NCI-H2029 (cell line): Measurements from ENCODE around the gene IER5L.

ENCODE experiments used
- DNase-seq: peaks from one replicate; lab custom pipeline; 2025; lab: John Stamatoyannopoulos, UW

The IER5L gene

DNA sequence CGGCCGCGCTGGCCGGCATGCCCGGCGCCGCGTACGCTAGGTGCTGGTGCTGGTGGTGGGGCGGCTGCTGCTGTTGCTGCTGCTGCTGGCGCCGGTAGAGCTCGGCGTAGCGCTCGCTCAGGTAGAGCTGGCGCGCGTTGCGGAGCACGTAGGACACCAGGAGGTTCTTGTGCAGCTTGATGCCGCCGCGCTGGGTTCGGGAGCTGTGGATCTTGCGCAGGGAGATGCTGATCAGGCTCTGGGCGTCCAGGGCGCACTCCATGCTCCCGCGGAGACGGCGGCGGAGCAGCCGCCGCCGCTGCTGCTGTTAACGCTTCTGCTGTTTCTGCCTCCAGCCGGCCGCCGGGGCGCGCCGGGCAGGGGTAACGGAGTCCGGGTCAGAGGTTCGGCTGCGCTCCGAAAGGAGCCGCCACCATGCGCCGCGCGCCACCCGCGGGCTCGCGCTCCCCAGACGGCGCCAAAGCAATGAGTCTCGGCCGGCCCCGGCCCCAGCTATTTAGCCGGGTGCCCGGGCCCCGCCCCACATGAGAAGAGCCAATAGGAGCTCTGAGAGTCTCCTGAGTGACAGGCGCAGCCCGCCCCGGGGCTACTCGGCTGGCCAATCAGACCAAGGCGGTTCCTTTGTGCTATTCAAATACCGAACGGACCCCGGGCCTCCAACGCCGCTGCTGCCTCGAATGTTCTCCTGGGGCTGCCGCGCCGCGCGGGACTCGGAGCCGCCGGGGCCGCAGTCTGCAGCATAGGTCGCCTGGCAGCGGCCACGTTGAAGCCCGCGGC is at the start of gene IER5L:
Gene IER5L, minus strand, starts transcription at position 471 of the 777 bp plus-strand sequence. Its CDS starts 209 bp downstream, at position 262.
- peak; percentile 90 for DNase-seq

DNA sequence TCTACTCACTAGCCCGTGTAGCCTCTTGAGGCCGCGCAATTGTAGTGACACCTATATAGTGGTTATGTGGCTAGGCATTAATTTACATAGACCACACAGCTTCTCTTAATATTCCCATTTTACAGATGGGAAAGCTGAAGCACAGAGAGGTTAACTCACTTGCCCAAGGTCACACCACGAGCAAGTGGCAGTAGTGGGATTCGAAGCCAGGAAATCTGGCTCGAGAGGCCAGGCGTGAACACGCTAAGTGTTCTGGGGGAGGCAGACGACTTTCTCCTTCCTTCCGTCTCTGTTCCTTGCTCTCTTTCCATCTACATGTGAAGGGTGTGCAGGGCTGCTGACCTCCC is 49.8 kb upstream of the IER5L start:
- DNase-seq, result no peak

DNA sequence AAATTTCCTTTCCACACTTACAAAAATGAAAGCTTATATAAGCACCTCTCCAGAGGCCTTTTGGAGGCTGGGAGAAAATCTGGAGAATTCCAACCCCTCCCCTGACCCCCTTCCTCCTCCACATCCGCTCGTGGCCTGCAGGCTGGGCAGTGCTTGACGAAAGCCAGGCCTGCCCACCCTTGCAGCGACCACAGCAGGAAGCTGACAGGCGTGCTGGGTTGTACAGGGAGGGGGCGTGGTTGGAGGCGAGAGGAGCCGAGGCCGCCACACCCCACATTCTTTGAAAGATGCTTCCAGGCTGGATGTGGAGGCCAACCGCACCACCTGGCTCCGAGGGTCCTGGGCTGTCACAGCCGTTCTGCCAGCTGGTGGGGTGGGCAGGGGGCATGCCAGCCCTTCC is 47.8 kb upstream of the IER5L start:
- no peak for DNase-seq

DNA sequence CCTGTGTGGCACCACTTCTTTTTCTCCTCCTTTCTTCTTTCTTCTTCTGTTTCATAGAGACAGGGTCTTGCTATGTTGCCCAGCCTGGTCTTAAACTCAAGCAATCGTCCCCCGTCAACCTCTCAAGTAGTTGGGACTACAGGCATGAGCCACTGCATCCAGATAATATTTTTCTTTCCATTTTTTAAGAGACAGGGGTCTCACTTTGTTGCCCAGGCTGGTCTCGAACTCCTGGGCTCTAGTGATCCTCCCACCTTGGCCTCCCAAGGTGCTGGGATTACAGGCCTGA is 47.4 kb upstream of the IER5L start:
- no peak for DNase-seq

DNA sequence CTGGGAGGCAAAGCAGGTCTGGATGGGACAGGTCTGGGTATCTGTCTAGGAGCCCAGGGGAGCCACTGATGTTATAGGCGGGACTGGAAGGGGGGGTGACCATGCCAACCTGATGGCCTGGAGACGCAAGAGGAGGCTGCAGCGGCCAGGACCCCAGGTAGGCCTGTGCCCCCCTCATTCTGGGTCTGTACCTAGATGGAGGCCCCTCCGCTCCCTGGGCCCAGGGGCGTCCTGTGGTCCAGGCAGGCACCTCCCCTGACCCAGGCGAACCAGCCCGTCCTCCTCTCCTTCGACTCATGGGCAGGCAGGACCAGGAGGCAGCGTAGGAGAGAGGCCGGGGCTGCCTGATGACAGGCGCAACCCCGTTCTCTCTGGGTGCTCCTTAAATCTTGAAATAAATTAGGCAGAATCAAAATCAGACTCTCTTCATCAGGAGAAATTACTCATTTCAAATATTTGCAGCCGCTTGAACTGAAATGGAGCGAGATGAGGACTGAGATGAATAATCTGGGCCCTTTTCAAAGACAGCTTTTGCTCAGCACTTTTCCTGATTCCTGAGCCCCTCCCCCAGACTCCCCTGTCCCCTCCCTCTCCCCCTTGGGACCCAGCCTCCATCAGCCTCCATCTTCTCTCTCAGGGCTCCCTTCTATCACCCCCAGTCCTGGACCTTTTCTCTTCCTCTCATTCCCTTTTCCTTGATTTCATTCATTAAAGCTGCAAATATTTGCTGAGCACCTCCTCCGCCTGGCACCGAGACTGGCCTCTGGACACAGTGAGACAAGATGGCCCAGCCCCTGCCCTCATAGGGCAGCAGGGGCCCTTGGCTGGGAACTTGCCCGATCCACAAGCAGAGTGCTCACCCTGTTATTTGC is 46.8 kb upstream of the IER5L start:
- no peak for DNase-seq

DNA sequence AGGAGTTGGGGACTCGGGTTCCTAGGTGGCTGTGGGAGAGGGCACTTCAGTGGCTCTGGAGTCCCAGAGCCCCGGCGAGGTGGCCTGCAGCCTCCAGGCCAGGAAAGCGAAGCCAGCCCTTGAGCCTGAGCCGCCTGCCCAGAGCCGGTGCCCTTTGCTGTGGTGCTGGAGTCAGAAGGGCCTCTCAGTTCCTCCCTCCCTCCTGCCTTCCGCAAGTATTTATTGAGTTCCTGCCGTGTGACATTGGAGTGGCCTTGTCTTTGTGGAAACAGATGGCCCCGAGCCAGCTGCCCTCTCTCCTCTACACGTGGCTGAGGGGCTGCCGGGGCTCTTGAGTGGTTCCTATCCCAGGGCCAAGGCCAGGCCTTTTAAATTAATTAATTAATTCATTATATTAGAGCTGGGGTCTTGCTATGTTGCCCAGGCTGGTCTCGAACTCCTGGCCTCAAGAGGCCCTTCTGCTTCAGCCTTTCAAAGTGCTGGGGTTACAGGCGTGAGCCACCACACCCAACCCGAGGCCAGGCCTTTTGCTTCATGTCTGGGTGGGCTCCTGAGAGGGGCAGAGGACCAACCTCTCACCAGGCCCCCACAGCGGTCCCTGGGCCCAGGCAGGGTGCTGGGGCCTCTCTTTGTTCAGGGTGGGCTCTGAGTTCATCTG is 45.6 kb upstream of the IER5L start:
- no peak for DNase-seq

DNA sequence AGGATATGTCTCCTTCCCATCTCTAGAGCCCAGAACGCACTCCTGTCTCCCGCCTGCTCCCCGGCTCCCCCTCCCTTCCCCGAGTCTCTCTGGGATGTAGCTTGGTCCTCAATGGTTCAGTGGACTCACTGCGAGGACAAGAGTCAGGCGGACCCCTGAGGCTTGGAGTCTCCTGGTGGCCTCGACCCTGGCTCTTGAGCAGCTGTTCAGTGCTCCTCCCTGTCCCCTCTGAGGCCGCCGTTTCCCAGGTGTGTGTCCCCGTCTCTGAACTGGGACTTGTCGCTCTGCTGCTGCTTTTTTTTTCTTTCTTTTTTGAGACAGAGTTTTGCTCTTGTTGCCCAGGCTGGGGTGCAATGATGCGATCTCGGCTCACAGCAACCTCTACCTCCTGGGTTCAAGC is 44.8 kb upstream of the IER5L start:
- DNase-seq, result no peak

DNA sequence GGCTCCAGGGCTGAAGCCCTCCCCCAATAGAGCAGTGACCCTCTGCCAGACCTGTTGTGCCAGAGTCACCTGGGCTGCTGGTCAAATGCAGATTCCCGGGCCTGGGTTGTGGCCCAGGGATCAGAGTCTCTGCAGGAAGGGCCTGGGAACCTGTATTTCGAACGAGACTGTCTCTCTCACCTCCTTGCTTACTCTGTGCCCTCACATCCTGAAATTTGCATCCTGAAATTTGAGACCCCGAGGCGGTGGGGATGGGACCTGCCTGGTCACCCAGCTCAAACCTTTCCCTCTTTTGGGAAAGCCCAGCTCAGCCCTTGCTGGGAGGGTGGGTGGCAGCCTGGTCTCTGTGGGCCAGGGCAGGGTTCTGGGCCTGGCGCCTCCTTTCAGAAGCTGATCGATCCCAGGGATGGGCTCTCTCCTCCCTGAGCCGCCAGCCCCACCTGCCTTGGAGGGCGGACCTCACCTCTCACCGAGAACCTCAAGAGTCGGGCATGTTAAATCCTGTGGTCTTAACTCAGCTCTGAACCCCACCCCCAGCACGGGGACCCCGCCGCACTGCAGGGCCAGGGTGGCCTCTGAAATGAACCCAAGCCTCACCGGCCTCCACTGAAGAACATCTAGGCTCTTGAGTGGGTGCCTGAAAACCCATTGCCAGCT is 44.0 kb upstream of the IER5L start:
- DNase-seq, result no peak

DNA sequence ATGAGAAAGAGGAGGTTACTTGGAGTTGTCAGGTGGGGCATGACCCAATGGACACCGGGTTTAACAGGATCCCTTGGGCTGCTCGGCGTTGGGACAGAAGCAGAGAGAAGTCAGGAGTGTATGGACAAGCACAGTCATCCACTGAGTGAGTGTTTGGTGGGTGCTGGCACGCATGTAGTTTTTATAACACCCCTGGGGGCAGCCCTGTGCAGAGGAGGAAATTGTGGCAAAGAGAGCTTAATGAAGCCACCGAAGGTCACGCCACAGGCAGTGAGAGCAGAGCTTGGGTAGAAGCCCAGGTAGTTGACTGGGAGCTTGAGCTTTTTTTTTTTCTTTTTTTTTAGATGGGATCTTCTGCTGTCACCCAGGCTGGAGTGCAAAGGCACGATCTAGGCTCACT is 43.2 kb upstream of the IER5L start:
- no peak for DNase-seq

DNA sequence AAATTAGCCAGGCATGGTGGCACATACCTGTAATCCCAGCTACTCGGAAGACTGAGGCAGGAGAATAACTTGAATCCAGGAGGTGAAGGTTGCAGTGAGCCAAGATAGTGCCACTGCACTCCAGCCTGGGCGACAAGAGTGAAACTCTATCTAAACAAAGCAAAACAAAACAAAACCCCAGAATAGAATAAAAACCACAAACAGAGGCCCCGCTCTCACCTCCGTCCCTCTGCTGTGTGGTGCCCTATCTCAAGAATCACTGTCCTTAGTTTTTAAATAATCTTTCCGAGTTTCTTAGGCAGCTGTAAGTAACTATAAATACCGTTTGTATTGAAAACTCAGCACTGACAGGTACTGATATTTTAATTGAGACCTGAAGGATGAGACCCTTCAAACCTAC is 42.7 kb upstream of the IER5L start:
- no peak for DNase-seq

DNA sequence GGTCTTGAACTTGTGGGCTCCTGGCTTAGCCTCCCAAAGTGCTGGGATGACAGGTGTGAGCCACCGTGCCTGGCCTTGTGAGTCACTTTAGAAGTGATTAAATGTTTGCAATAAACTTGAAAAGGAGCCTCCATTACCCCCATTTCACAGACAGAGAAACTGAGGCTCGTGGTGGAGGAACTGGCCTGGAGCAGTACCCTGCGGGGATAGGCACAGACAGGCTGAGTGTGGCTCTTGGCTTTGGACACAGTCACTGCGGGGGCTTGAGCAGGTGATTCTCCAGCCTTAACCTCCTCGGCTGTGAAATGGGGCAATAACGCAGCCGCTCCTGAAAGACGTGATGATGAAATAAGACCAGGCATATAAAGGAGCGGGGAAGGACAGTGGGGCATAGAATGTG is 40.9 kb upstream of the IER5L start:
- no peak for DNase-seq

DNA sequence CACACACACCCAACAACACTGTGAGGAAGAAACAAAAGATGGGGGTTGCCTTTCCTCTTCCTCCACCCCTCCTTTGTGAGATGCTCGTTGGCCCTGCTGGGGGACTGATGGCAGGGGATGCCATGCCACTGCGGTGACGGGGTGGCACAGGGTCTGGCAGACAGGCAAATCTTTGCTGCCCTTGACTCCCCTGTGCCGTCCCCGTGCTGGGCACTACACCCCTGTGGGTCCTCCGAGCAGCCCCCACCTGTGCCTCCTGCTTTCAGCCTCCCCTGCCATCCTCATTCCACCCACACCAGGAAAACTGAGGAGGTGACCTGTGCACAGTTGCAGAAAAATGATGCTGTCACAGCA is 40.2 kb upstream of the IER5L start:
- DNase-seq, result no peak

DNA sequence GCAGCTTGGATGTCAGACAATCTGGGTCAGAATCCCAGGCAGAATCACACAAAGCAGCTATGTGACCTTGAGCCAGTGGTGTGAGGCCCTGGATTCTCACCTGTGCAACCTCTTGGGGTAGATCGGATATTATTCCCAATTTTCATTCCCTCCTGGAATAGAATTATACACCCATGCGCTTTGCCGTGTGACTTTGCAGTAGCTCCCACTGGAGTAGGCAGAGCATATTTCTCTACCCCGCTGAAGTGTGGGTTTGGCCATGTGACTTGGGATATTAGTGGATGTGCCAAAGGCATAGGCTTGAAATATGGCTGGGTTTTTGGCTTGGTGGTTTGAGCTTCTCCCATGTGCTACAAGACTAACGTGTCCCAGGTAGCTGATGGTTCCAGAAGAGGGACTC is 35.5 kb upstream of the IER5L start:
- no peak for DNase-seq

DNA sequence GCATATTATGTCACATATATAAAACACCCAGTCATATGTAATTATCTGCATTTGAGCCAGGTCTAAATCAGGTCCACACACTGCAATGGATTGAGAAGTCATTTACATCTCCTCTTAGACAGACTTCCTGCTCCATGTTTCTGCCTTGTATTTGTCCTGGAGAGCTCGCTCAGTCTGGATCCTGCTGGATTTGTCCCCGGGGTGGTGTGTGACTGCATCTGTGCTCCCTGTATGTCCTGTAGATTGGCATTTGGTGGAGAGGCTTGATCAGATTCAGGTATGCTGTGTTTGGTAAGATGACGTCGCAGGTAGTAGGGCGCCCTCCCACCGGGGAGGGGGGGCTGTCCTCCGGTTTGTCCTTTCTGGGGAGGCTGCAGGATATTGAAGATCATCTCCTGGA is 33.6 kb upstream of the IER5L start:
- peak; percentile 50 for DNase-seq

DNA sequence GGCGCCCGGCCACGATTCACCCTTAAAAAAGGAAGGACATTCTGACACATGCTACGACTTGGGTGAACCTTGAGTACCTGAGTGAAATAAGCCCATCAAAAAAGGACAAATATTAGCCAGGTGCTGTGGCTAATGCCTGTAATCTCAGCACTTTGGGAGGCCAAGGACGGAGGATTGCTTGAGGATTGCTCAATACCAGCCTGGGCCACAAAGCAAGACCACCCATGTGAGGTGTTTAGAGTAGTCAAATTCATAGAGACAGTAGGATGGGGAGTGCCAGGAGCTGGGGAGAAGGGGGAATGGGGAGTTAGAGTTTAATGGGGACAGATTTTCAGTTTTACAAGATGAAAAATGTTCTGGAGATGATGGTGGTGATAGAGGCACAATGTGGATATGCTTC is 32.1 kb upstream of the IER5L start:
- no peak for DNase-seq

DNA sequence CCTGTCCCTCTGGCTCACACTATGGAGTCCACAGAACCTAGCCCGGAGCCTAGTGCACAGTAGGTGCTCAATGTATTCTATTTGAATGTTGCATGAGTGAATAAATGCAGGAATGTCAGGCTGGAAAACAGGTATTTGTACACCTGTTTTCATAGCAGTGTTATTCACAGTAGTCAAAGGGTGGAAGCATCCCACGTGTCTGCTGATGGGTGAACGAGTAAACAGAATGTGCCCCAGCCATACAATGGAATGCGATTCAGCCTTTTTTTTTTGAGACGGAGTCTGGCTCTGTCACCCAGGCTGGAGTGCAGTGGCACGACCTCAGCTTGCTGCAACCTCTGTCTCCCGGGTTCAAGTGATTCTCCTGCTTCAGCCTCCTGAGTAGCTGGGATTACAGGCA is 31.5 kb upstream of the IER5L start:
- DNase-seq, result no peak

DNA sequence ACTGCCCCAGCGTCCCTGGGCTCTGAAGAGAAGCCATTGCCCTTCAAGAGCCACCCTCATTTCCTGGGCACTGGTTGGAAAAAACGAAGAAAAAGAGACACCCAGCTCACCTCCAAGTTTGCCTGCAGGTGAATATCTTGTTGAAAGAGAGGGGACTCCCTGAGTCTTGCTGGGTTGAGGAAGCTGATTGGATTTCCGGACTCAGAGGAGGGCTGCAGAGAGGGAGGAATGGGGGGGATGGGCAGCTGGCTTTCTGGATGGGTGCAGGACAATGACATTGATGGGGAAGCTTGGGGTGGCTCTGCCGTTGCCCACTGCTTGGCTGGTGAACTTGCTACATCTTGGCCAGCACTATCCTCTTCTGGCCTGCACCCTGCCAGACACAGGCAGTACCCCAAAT is 31.0 kb upstream of the IER5L start:
- no peak for DNase-seq

DNA sequence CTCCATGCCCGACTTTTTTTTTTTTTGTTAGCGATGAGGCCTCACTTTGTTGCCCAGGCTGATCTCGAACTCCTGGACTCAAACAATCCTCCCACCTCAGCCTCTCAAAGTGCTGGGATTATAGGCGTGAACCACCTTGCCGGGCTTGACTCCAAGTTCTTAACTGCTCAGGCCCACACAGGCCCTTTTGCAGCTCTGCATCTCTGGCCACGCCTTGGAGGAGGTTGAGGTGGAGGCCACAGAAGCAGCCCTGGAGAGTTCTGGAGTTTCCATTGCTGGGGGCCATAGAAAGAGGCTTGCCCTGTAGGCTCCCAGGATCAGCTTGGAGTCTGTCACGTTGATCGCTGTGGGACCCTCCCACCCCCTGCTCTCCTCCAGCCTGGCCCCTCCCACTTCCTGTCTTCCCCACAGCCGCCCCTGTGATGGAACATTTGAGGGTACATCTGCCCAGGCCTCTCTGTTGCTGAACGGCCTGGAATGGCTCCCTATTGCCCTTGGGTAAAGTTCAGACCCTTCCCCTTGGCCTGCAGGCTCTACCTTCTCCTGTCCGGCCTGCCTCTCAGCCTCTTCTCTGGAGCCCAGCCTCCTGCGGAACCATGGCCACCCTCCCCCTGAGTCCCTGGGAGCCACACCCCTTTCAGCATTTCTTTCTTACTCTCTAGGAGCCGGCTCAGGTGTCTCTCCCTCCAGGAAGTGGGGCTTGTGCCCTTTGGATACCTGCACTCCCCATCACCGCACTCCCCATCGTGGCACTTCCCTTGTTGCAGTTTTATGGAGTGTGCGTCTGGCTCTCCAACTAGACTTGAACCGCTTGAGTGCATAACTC is 30.4 kb upstream of the IER5L start:
- no peak for DNase-seq

DNA sequence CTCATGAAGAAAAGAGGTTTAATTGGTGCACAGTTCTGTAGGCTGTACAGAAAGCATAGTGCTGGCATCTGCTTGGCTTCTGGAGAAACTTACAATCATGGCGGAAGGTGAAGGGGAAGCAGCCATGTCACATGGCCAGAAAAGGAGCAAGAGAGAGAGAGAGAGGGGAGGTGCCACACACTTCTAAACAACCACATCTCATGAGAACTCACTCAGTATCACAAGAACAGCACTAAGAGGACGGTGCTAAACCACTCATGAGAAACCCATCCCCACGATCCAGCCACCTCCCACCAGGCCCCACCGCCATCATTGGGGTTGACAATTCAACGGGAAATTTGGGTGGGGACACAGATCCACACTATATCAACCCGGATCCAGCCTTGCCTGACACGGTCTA is 28.8 kb upstream of the IER5L start:
- no peak for DNase-seq

DNA sequence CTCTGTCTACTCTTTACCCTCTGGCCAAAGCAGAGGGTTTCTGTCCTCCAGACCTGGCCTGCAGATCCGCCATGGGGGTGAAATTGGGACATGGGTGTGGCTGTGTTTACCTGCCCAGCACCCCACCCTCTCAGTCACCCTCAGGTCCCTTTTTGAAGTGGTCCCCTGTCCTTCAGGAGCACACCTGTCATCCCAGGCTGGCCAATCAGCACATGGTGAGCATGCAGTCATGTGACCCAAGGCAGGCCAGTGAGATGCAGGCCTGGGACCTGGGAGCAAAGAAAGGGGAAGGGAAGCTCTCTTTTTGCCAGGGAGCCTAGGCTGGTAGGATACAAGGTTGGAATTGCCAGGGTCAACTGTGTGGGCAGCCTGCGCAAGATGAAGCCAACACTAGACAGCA is 28.3 kb upstream of the IER5L start:
- DNase-seq, result no peak

DNA sequence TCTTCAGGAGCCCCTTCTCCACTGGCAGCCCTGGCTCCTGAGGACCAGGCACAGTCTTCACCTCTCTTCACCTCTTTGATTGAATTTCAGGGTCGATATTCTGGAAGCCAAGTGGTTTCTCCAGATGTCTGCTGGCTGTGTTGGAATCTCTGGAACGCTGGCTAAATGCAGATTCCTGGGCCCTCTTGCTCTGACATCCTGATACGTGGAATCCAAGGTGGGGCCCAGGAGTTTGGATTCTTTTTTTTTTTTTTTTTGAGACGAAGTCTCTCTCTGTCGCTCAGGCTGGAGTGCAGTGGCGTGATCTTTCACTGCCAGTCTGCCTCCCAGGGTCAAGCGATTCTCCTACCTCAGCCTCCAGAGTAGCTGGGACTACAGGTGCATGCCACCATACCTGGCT is 26.8 kb upstream of the IER5L start:
- no peak for DNase-seq

DNA sequence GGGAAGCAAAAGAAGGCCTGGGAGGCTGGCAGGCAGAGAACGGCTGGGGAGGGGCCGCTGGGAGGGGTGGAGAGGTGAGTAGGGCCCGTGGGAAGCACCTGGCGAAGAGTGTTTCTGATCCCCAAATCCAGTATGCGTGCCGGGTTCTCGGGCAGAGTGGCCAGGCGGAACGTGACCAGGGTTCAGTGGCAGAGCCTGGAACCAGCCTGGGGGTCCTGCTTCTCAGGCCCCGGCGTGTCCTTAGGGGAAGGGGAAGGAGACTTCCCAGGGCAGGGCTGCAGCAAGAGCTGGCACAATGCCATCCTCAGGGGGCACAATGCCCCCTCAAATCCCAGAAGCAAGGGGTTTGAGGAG is 25.5 kb upstream of the IER5L start:
- DNase-seq, result no peak
